ENCODE data around the gene PBX1.

Gene PBX1

DNA sequence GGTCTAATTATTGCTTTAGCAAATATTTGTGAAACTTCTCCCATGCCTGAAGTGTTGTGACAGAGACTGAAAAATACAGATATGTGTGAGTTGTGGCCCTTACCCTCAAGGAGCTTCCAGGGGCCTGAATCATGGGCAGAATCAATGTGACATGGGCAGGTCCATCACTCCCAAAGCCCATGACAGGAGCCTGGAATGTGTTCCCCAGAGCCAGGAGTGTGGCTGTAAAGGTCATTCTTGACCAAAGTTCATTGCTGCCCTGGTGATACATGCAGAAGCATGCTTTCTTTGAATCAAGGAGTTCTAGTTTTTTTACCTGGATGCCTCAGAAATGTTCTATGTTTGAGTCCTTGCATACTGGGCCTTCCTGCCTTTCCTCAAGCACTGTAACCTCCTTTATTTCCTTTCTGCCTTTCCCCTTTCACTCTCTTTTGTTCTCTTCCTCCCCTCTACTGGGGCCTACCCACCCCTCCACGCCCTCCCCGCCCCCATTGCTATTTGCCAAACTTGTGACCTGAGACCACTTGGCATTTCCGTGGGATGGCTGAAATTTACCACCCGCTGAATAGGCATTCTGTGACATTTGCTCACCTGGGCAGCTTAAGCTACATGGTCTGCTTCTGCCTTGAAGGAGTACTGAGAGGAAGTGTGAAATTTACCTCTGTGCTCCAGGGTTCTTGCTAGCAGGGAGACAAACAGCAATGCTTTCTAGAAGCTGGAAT, 19.7 kb downstream of the PBX1 start:
- TF ChIP-seq, protein P1, sequence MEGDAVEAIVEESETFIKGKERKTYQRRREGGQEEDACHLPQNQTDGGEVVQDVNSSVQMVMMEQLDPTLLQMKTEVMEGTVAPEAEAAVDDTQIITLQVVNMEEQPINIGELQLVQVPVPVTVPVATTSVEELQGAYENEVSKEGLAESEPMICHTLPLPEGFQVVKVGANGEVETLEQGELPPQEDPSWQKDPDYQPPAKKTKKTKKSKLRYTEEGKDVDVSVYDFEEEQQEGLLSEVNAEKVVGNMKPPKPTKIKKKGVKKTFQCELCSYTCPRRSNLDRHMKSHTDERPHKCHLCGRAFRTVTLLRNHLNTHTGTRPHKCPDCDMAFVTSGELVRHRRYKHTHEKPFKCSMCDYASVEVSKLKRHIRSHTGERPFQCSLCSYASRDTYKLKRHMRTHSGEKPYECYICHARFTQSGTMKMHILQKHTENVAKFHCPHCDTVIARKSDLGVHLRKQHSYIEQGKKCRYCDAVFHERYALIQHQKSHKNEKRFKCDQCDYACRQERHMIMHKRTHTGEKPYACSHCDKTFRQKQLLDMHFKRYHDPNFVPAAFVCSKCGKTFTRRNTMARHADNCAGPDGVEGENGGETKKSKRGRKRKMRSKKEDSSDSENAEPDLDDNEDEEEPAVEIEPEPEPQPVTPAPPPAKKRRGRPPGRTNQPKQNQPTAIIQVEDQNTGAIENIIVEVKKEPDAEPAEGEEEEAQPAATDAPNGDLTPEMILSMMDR (IDR thresholded peaks at IDR 0.05; ENCODE audit: low read depth, low read length, missing control alignments): no peak
- no peak for DNase-seq (ENCODE audit: low read depth)
- in situ Hi-C loops (cut with HindIII; ENCODE audit: low sequenced_read_pairs): no loop called here
- no peak overlapping the region for H3K4me3 ChIP-seq (ENCODE audit: low read depth, low read length)

DNA sequence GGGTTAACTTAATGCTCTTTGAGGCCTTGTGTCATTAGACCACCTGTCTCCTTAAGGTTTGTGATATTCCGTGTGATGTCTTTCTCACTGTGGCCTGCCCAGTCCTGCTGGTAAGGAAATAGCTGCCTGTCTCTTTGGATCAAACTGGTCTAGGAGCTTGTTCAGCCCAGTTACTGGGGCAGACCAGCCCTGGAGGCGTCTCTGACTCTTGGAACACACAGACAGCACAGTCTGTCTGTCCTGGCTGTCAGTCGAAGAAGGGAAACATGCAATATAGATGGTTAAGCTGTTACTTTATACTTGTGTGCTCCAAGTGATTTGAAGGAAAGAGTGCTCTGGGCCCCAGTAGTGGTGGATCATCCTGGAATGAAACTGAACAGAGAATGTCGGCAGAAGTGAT, 20.4 kb downstream of the PBX1 start:
- in situ Hi-C loops (cut with HindIII; ENCODE audit: low sequenced_read_pairs): no loop called here
- DNase-seq (ENCODE audit: low read depth): no peak

DNA sequence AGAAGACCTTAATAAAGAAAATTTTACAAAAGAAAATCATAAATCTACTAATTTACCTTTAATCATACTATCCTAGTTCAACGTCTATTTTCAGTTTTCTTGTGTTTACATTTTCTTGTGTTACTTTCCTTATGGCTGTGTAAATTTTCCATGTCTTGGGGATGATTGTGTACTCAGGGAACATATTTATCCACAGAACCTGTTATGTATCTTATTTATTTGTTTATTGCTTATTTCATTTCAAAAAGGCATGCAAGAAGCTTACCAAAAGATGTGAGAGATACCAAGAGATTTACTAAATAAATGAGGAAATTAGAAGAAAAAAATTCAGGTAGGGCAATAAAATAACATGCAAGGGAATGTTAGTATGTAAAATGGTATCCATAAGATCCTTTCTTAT, 22.8 kb downstream of the PBX1 start:
- DNase-seq (ENCODE audit: low read depth): no peak
- H3K4me3 ChIP-seq (ENCODE audit: low read depth, low read length): no peak overlapping the region
- TF ChIP-seq, protein P1 (IDR thresholded peaks at IDR 0.05; ENCODE audit: low read depth, low read length, missing control alignments): no peak
- in situ Hi-C loops (cut with HindIII; ENCODE audit: low sequenced_read_pairs): no loop called here

More for the DNA sequence above, 20.4 kb downstream of the PBX1 start:
- TF ChIP-seq, protein P1 (IDR thresholded peaks at IDR 0.05; ENCODE audit: low read depth, low read length, missing control alignments): no peak
- H3K4me3 ChIP-seq (ENCODE audit: low read depth, low read length): no peak overlapping the region

DNA sequence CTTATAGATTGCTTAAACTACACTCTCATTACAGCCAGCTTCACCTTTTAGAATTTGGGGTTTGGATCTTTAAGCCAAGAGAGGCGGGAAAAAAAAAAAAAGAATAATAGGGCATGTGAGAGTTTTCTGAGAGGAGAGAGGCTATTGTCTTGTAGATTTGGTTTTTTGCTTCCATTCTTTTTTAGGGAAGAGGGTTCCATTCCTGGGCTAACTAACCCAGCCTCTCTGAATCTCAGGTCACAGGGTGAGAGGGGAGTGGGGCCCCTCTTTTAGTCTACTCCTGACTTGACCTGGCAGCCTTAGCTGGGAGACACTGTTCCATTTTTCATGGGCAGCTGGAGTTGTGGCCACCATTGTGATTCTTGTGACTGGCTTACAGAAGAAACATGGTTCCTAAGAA, 24.2 kb downstream of the PBX1 start:
- TF ChIP-seq, protein P1 (IDR thresholded peaks at IDR 0.05; ENCODE audit: low read depth, low read length, missing control alignments): no peak
- DNase-seq (ENCODE audit: low read depth): no peak
- in situ Hi-C loops (cut with HindIII; ENCODE audit: low sequenced_read_pairs): no loop called here

DNA sequence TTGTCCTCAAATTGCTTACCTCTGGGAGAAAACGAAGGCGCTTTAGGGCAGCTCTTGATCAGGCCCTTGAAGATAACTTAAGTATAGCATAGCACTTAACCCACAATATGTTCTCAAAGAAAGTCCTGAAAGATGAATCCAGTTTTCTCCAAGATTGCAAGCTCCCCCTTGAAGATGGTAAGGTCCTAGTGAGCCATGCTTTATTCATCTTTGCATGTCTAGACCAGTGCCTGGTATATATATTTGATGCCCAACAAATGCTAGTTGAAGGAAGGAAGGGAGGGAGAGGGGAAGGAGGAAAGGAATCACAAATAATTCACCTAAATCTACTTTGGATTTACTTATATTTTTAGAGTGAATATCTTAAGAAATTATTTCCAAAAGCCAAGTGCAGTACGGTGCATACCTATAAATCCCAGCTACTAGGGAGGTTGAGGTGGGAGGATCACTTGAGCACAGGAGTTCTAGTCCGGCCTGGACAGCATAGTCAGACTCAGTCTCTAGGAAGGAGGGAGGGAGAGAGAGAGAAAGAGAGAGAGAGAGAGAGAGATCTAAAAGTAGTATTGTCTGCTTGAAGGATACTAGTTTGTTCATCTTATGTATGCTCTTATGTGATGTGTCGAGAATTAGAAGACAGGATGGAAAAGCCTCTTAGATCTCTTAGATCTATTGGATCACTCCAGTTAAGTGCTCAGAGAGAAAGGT, 25.0 kb downstream of the PBX1 start:
- TF ChIP-seq, protein P1 (IDR thresholded peaks at IDR 0.05; ENCODE audit: low read depth, low read length, missing control alignments): no peak
- in situ Hi-C loops (cut with HindIII; ENCODE audit: low sequenced_read_pairs): no loop called here
- DNase-seq (ENCODE audit: low read depth): no peak
- H3K4me3 ChIP-seq (ENCODE audit: low read depth, low read length): no peak overlapping the region

More for the DNA sequence above, 24.2 kb downstream of the PBX1 start:
- H3K4me3 ChIP-seq (ENCODE audit: low read depth, low read length): no peak overlapping the region

DNA sequence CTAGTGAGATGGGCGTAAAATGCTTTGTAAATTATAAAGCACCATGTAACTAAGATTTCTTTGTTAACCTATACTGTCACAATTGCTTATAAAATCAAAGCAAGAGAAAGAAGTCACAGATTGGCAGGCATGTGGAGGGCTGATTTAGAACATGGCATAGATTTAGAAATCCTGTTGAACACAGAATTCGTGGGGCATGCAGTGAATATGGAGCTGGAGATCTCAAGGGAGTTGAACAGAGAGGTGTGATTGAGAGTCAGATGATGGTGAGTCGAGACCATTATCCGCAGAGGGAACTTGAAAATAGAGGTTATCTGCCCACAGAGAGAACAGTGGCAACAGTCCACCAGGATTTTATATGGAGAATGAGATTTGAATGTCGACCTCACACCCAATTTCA, 27.6 kb downstream of the PBX1 start:
- no peak for DNase-seq (ENCODE audit: low read depth)
- in situ Hi-C loops (cut with HindIII; ENCODE audit: low sequenced_read_pairs): no loop called here
- H3K4me3 ChIP-seq (ENCODE audit: low read depth, low read length): no peak overlapping the region
- TF ChIP-seq, protein P1 (IDR thresholded peaks at IDR 0.05; ENCODE audit: low read depth, low read length, missing control alignments): no peak
